Neural crest cell (in vitro differentiated cells): Measurements from ENCODE around the gene APLF. TPM values are rescaled to one million over a fixed set of nuclear protein-coding genes. Genes with fewer than 3 reads are reported as not detected.
"Not testable (repeated sequence)": the region's sequence is repeated elsewhere in the genome, so short reads cannot be mapped to it uniquely, and the experiment has no call there.

ENCODE experiments used
- DNase-seq: peaks from one replicate; pipeline ENCODE4 v3.0.0; 2021; ENCODE audit warnings: low read depth, mixed read lengths, low spot score
- H3K27ac Mint-ChIP-seq: one replicate; pipeline ENCODE4 v1.8.0; 2021; ENCODE audit warnings: mild to moderate bottlenecking, mixed read lengths; ENCODE audit not compliant: unreplicated experiment
- H3K27me3 Mint-ChIP-seq: 2 replicates; pipeline ENCODE4 v1.8.0; 2021; ENCODE audit warnings: low read depth, mild to moderate bottlenecking, mixed read lengths
- H3K36me3 Mint-ChIP-seq: 2 replicates; pipeline ENCODE4 v1.8.0; 2021; ENCODE audit warnings: low read depth, mild to moderate bottlenecking, mixed read lengths
- H3K4me1 Mint-ChIP-seq: 2 replicates; pipeline ENCODE4 v1.8.0; 2021; ENCODE audit warnings: mixed read lengths
- H3K4me3 Mint-ChIP-seq: one replicate; pipeline ENCODE4 v1.8.0; 2021; ENCODE audit warnings: mild to moderate bottlenecking, mixed read lengths
- H3K9me3 Mint-ChIP-seq: 2 replicates; pipeline ENCODE4 v1.8.0; 2021; ENCODE audit warnings: mixed read lengths
- CTCF ChIP-seq: fragments of 200-600 bp; sonication (generic); conservative IDR thresholded peaks from 2 replicates; pipeline ENCODE4 v1.5.0; 2021; ENCODE audit warnings: antibody characterized with exemption, mild to moderate bottlenecking
- total RNA-seq: library from RNA; stranded (reverse); gene quantifications from 2 replicates; pipeline ENCODE4 v1.2.1, GENCODE V29; 2021

The APLF gene
- total RNA-seq, 1 donor from 2014 or later = 6.9 TPM

- no peak for DNase-seq
- no peak overlapping the region for H3K27ac Mint-ChIP-seq
- TF ChIP-seq CTCF = no peak
- no peaks in the 10 kb centered on the region for H3K27me3 Mint-ChIP-seq
- no peaks in the 10 kb centered on the region for H3K9me3 Mint-ChIP-seq
- H3K4me1 Mint-ChIP-seq = no peaks in the 10 kb centered on the region
- no peak overlapping the region for H3K4me3 Mint-ChIP-seq
- peaks cover 1% of the 10 kb centered on the region for H3K36me3 Mint-ChIP-seq
These were observed 97.0 kb downstream of the APLF start for GRCh38 chr2:68564426-68564825.

- no peak overlapping the region for H3K27ac Mint-ChIP-seq
- peaks cover 4% of the 10 kb centered on the region for H3K36me3 Mint-ChIP-seq
- no peak overlapping the region for H3K4me3 Mint-ChIP-seq
- no peaks in the 10 kb centered on the region for H3K4me1 Mint-ChIP-seq
- H3K27me3 Mint-ChIP-seq = no peaks in the 10 kb centered on the region
- no peak for TF ChIP-seq CTCF
- no peak for DNase-seq
- H3K9me3 Mint-ChIP-seq = no peaks in the 10 kb centered on the region
These were observed 97.9 kb downstream of the APLF start for GRCh38 chr2:68565273-68565672.

GRCh38 chr2:68565858-68566257 is 98.5 kb downstream of the APLF start:
- H3K4me1 Mint-ChIP-seq = no peaks in the 10 kb centered on the region
- no peak for TF ChIP-seq CTCF
- no peaks in the 10 kb centered on the region for H3K9me3 Mint-ChIP-seq
- H3K36me3 Mint-ChIP-seq = peaks cover 4% of the 10 kb centered on the region
- no peaks in the 10 kb centered on the region for H3K27me3 Mint-ChIP-seq
- H3K4me3 Mint-ChIP-seq = no peak overlapping the region
- no peak for DNase-seq
- no peak overlapping the region for H3K27ac Mint-ChIP-seq

GRCh38 chr2:68566362-68566761 is 99.0 kb downstream of the APLF start:
- no peak overlapping the region for H3K27ac Mint-ChIP-seq
- TF ChIP-seq CTCF = no peak
- H3K27me3 Mint-ChIP-seq = no peaks in the 10 kb centered on the region
- peaks cover 4% of the 10 kb centered on the region for H3K36me3 Mint-ChIP-seq
- no peak for DNase-seq
- no peaks in the 10 kb centered on the region for H3K9me3 Mint-ChIP-seq
- H3K4me1 Mint-ChIP-seq = no peaks in the 10 kb centered on the region
- no peak overlapping the region for H3K4me3 Mint-ChIP-seq

GRCh38 chr2:68568116-68568515 is 100.7 kb downstream of the APLF start:
- Mint-ChIP-seq H3K27ac (no peak overlapping the region), H3K36me3 (peaks cover 9% of the 10 kb centered on the region), H3K4me3 (no peak overlapping the region), H3K9me3 (no peaks in the 10 kb centered on the region), H3K4me1 (no peaks in the 10 kb centered on the region), H3K27me3 (no peaks in the 10 kb centered on the region)
- no peak for DNase-seq
- no peak for TF ChIP-seq CTCF

GRCh38 chr2:68569604-68570003 is 102.2 kb downstream of the APLF start:
- no peak for TF ChIP-seq CTCF
- no peak overlapping the region for H3K4me3 Mint-ChIP-seq
- peaks cover 9% of the 10 kb centered on the region for H3K36me3 Mint-ChIP-seq
- DNase-seq = no peak
- no peaks in the 10 kb centered on the region for H3K4me1 Mint-ChIP-seq
- no peak overlapping the region for H3K27ac Mint-ChIP-seq
- no peaks in the 10 kb centered on the region for H3K9me3 Mint-ChIP-seq
- no peaks in the 10 kb centered on the region for H3K27me3 Mint-ChIP-seq

- not testable (repeated sequence) for H3K4me3 Mint-ChIP-seq, DNase-seq, H3K9me3 Mint-ChIP-seq, H3K4me1 Mint-ChIP-seq, H3K27me3 Mint-ChIP-seq, H3K27ac Mint-ChIP-seq, H3K36me3 Mint-ChIP-seq
These were observed 103.0 kb downstream of the APLF start for GRCh38 chr2:68570434-68570833.
